Measurements from ENCODE around the gene FHL3. TPM values are rescaled to one million over a fixed set of nuclear protein-coding genes. Genes with fewer than 3 reads are reported as not detected.

Gene FHL3
- total and polyA plus RNA-seq, 2 of the 8 experiments (the other 6 are each of a cell fraction or from before 2014, with no cell fraction given) = 14.3 to 35.6 TPM

DNA sequence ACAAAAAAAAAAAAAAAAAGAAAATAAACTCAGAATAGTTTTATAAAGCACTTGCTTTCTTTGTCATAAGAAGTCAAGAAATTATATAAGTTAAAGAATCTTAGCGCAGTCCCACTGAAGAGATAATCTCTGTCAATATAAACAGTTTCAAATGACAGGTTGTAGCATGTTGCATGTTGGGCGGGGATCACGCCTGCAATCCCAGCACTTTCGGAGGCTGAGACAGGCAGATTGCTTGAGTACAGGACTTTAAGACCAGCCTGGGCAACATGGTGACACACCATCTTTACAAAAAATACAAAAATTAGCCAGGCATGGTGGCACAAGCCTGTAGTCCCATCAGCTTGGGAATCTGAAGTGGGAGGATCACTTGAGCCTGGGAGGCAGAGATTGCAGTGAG is 40.0 kb downstream of the FHL3 start:
- CTCF ChIA-PET (ENCODE audit: partially characterized antibody) = interaction anchor here (0.6 kb wide), 1 partner anchor 10 kb away, joined by 3 read pairs; no protein-coding TSS in a partner anchor
- H2BK120ac ChIP-seq (replicated peaks; ENCODE audit: low read depth, low read length) = no peak overlapping the region
- WGBS, 2 experiments (ENCODE audit: extremely low coverage in 1 of 2, insufficient coverage in 1 of 2, insufficient read length in 1 of 2, insufficient replicate concordance in 2 of 2, low coverage in 1 of 2, low lambda C conversion rate in 2 of 2, missing lambda C conversion rate in 1 of 2) = 88% methylated on average over 4 of the region's 4 CpGs; no CpG with 5 or more reads in 1 of the 2 experiments
- H2AK5ac ChIP-seq (ENCODE audit: low read depth, low read length) = no peak overlapping the region
- H3K9me3 ChIP-seq (ENCODE audit: insufficient read depth in 2 of 2, low read depth in 1 of 2, low read length in 1 of 2) = no peaks in the 10 kb centered on the region
- H3K36me3 ChIP-seq (ENCODE audit: control insufficient read depth in 2 of 4, insufficient read depth in 4 of 4, low read length in 3 of 4) = peaks cover 16 to 62% (median 38%) of the 10 kb centered on the region in 4 experiments
- H3K27ac ChIP-seq (ENCODE audit: low read depth, low read length) = no peak overlapping the region
- H4K8ac ChIP-seq (ENCODE audit: extremely low read depth, insufficient read depth, low read length) = no peak overlapping the region
- no peaks in the 10 kb centered on the region for H3K27me3 ChIP-seq (replicated peaks in 1 of 4; ENCODE audit: control insufficient read depth in 3 of 4, extremely low read depth in 1 of 4, insufficient read depth in 3 of 4, low read length in 3 of 4)
- no peak overlapping the region for H4K91ac ChIP-seq (replicated peaks; ENCODE audit: insufficient read length, low read length)
- no peaks in the 10 kb centered on the region for H3K79me2 ChIP-seq (ENCODE audit: control insufficient read depth in 1 of 2, insufficient read depth in 2 of 2, low read length in 2 of 2)
- H4K5ac ChIP-seq (ENCODE audit: insufficient read length, low read depth, low read length) = no peak overlapping the region
- H3K18ac ChIP-seq (ENCODE audit: extremely low read depth, low read length) = no peak overlapping the region
- no peak overlapping the region for H3K23ac ChIP-seq (ENCODE audit: insufficient read length)
- H2BK15ac ChIP-seq (ENCODE audit: low read length) = no peak overlapping the region
- H3K4me2 ChIP-seq (ENCODE audit: insufficient read depth in 1 of 2, low read depth in 2 of 2, low read length in 2 of 2) = no peak overlapping the region
- H2BK20ac ChIP-seq (ENCODE audit: low read length) = no peak overlapping the region
- no peak overlapping the region for H3K56ac ChIP-seq (replicated peaks; ENCODE audit: insufficient read length, low read depth, low read length)
- no peak overlapping the region for H3K14ac ChIP-seq (ENCODE audit: insufficient read length)
- H3K4me1 ChIP-seq (replicated peaks in 1 of 4; ENCODE audit: control insufficient read depth in 3 of 4, insufficient read depth in 4 of 4, low read length in 3 of 4) = no peaks in the 10 kb centered on the region
- FAIRE-seq = no peak
- no peaks in the 10 kb centered on the region for H4K20me1 ChIP-seq (replicated peaks in 1 of 2; ENCODE audit: control insufficient read depth in 1 of 2, insufficient read depth in 2 of 2, low read length in 2 of 2)
- no peak overlapping the region for H2BK12ac ChIP-seq (ENCODE audit: low read depth, low read length)
- H3K4ac ChIP-seq (replicated peaks; ENCODE audit: insufficient read length, low read depth, low read length) = no peak overlapping the region
- H3K9ac ChIP-seq (replicated peaks in 1 of 4; ENCODE audit: extremely low read depth in 1 of 4, low read depth in 3 of 4, low read length in 3 of 4) = no peak overlapping the region; a peak in 1 of 7 replicates
- H3K4me3 ChIP-seq (ENCODE audit: extremely low read depth in 1 of 4, insufficient read depth in 2 of 4, low read depth in 3 of 4, low read length in 4 of 4) = no peak overlapping the region
- H2AFZ ChIP-seq (ENCODE audit: low read length) = no peak overlapping the region
- H3K79me1 ChIP-seq (ENCODE audit: low read depth, low read length) = no peaks in the 10 kb centered on the region
- POLR2A ChIA-PET (ENCODE audit: partially characterized antibody) = interaction anchor here (0.6 to 1.8 kb wide), 5 partner anchors 14 to 165 kb away, joined by 3 to 4 read pairs (median 3); partner anchors contain the start of gene MTF1
- DNase-seq (ENCODE audit: low read depth in 1 of 2, low spot score in 2 of 2) = no peak
- H2BK5ac ChIP-seq (ENCODE audit: low read depth, low read length) = no peak overlapping the region
- H3K23me2 ChIP-seq (ENCODE audit: low read depth, low read length) = no peaks in the 10 kb centered on the region
- TF ChIP-seq SIN3A (conservative IDR thresholded peaks at IDR 0.05 in 1 of 2, IDR thresholded peaks at IDR 0.05 in 1 of 2; ENCODE audit: low read depth in 1 of 2, low read length in 2 of 2) = no peak
- TF ChIP-seq NRF1 (IDR thresholded peaks at IDR 0.05; ENCODE audit: low read depth, low read length) = no peak
- TF ChIP-seq HDAC2 (IDR thresholded peaks at IDR 0.05; ENCODE audit: borderline replicate concordance in 1 of 2, low read depth in 2 of 2, low read length in 2 of 2) = no peak
- TF ChIP-seq, protein P1, sequence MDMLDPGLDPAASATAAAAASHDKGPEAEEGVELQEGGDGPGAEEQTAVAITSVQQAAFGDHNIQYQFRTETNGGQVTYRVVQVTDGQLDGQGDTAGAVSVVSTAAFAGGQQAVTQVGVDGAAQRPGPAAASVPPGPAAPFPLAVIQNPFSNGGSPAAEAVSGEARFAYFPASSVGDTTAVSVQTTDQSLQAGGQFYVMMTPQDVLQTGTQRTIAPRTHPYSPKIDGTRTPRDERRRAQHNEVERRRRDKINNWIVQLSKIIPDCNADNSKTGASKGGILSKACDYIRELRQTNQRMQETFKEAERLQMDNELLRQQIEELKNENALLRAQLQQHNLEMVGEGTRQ (IDR thresholded peaks at IDR 0.05; ENCODE audit: low read length) = no peak
- no peak for TF ChIP-seq KDM5A (IDR thresholded peaks at IDR 0.05; ENCODE audit: low read length)
- no peak for TF ChIP-seq CBX5 (IDR thresholded peaks at IDR 0.05; ENCODE audit: low read depth, low read length)
- no peak for TF ChIP-seq GABPA (IDR thresholded peaks at IDR 0.05; ENCODE audit: borderline replicate concordance, insufficient read depth, low read length)
- no peak for TF ChIP-seq BACH1 (IDR thresholded peaks at IDR 0.05; ENCODE audit: low read length)
- no peak for TF ChIP-seq CTBP2 (IDR thresholded peaks at IDR 0.05; ENCODE audit: borderline replicate concordance, insufficient read depth, insufficient read length, low read length)
- no peak for TF ChIP-seq ZNF274 (IDR thresholded peaks at IDR 0.05; ENCODE audit: borderline replicate concordance, extremely low read depth, low read length)
- no peak for TF ChIP-seq EP300 (IDR thresholded peaks at IDR 0.05; ENCODE audit: borderline replicate concordance in 1 of 2, low read depth in 2 of 2, low read length in 2 of 2)
- no peak for TF ChIP-seq EGR1 (IDR thresholded peaks at IDR 0.05; ENCODE audit: borderline replicate concordance, low read depth, low read length)
